ENCODE data around the gene TMEM169.

Gene TMEM169

GRCh38 chr2:216081487-216082116 lies at the start of gene TMEM169, which contains the start of gene PECR:
TSS of gene TMEM169 (plus strand) at chr2:216081919. CDS start at chr2:216095964, 14,045 bp downstream.
TSS of gene PECR (minus strand) at chr2:216081809. CDS start at chr2:216081741, 68 bp downstream.
- DNase-seq (ENCODE audit: low read depth), result peak; percentile 35

GRCh38 chr2:216031960-216032689 lies 49.6 kb upstream of the TMEM169 start:
- DNase-seq (ENCODE audit: low read depth), result peak; percentile 67

GRCh38 chr2:216033403-216033802 lies 48.3 kb upstream of the TMEM169 start:
- DNase-seq (ENCODE audit: low read depth), result no peak

- DNase-seq (ENCODE audit: low read depth), result peak; percentile 70
Observed at GRCh38 chr2:216034065-216034464, 47.7 kb upstream of the TMEM169 start.

GRCh38 chr2:216039918-216040317 lies 41.8 kb upstream of the TMEM169 start:
- DNase-seq (ENCODE audit: low read depth), result no peak

GRCh38 chr2:216041438-216041837 lies 40.3 kb upstream of the TMEM169 start:
- no peak for DNase-seq (ENCODE audit: low read depth)

GRCh38 chr2:216043949-216044348 lies 37.8 kb upstream of the TMEM169 start:
- DNase-seq (ENCODE audit: low read depth), result no peak

GRCh38 chr2:216044883-216045486 lies 36.7 kb upstream of the TMEM169 start:
- no peak for DNase-seq (ENCODE audit: low read depth)

GRCh38 chr2:216047397-216047796 lies 34.3 kb upstream of the TMEM169 start:
- DNase-seq (ENCODE audit: low read depth), result no peak

- DNase-seq (ENCODE audit: low read depth), result no peak
Observed at GRCh38 chr2:216049452-216049851, 32.3 kb upstream of the TMEM169 start.

GRCh38 chr2:216051350-216051749 lies 30.4 kb upstream of the TMEM169 start:
- DNase-seq (ENCODE audit: low read depth), result no peak

- DNase-seq (ENCODE audit: low read depth), result no peak
Observed at GRCh38 chr2:216052420-216052819, 29.3 kb upstream of the TMEM169 start.

- DNase-seq (ENCODE audit: low read depth), result no peak
Observed at GRCh38 chr2:216055680-216056079, 26.0 kb upstream of the TMEM169 start.

GRCh38 chr2:216056739-216057138 lies 25.0 kb upstream of the TMEM169 start:
- no peak for DNase-seq (ENCODE audit: low read depth)

GRCh38 chr2:216057688-216058193 lies 24.0 kb upstream of the TMEM169 start:
- peak; percentile 88 for DNase-seq (ENCODE audit: low read depth)

GRCh38 chr2:216059233-216059834 lies 22.4 kb upstream of the TMEM169 start:
- no peak for DNase-seq (ENCODE audit: low read depth)

GRCh38 chr2:216064014-216064630 lies 17.6 kb upstream of the TMEM169 start:
- DNase-seq (ENCODE audit: low read depth), result peak; percentile 93

GRCh38 chr2:216064665-216065064 lies 17.1 kb upstream of the TMEM169 start:
- DNase-seq (ENCODE audit: low read depth), result no peak

GRCh38 chr2:216066230-216066629 lies 15.5 kb upstream of the TMEM169 start:
- DNase-seq (ENCODE audit: low read depth), result peak; percentile 94

- DNase-seq (ENCODE audit: low read depth), result no peak
Observed at GRCh38 chr2:216069028-216069427, 12.7 kb upstream of the TMEM169 start.

- DNase-seq (ENCODE audit: low read depth), result peak; percentile 57
Observed at GRCh38 chr2:216070195-216070594, 11.5 kb upstream of the TMEM169 start.

Data from amniotic epithelial cell (primary cell).